Fibroblast of peridontal ligament (primary cell): Measurements from ENCODE around the gene ITGAV.

ENCODE experiments used
- DNase-seq: peaks from one replicate; pipeline ENCODE4 v3.0.0-alpha.2; 2010; ENCODE audit errors: extremely low read depth

ITGAV gene

GRCh38 chr2:186612026-186612425 lies 22.2 kb downstream of the ITGAV start:
- DNase-seq, result no peak

GRCh38 chr2:186612555-186613440 lies 22.9 kb downstream of the ITGAV start:
- DNase-seq, result no peak

- DNase-seq, result no peak
Measured at GRCh38 chr2:186614373-186614772, 24.5 kb downstream of the ITGAV start.

GRCh38 chr2:186617148-186617547 lies 27.3 kb downstream of the ITGAV start:
- no peak for DNase-seq

- DNase-seq, result no peak
Measured at GRCh38 chr2:186617771-186618170, 27.9 kb downstream of the ITGAV start.

- DNase-seq, result no peak
Measured at GRCh38 chr2:186618696-186619095, 28.8 kb downstream of the ITGAV start.

GRCh38 chr2:186623084-186623483 lies 33.2 kb downstream of the ITGAV start:
- DNase-seq, result no peak

GRCh38 chr2:186624276-186624675 lies 34.4 kb downstream of the ITGAV start:
- no peak for DNase-seq

GRCh38 chr2:186629250-186629996 lies 39.6 kb downstream of the ITGAV start:
- DNase-seq, result peak; percentile 28

- DNase-seq, result no peak
Measured at GRCh38 chr2:186632417-186632816, 42.6 kb downstream of the ITGAV start.

GRCh38 chr2:186634701-186635100 lies 44.8 kb downstream of the ITGAV start:
- DNase-seq, result no peak

- no peak for DNase-seq
Measured at GRCh38 chr2:186636800-186637496, 47.1 kb downstream of the ITGAV start.

- DNase-seq, result no peak
Measured at GRCh38 chr2:186637497-186637800, 47.6 kb downstream of the ITGAV start.

- DNase-seq, result no peak
Measured at GRCh38 chr2:186639939-186640338, 50.1 kb downstream of the ITGAV start.

GRCh38 chr2:186641132-186641806 lies 51.4 kb downstream of the ITGAV start:
- no peak for DNase-seq

GRCh38 chr2:186641807-186642321 lies 52.0 kb downstream of the ITGAV start:
- peak; percentile 84 for DNase-seq

GRCh38 chr2:186644791-186645190 lies 54.9 kb downstream of the ITGAV start:
- no peak for DNase-seq

- peak; percentile 59 for DNase-seq
Measured at GRCh38 chr2:186645999-186646398, 56.1 kb downstream of the ITGAV start.

GRCh38 chr2:186648130-186648529 lies 58.3 kb downstream of the ITGAV start:
- DNase-seq, result no peak

- DNase-seq, result peak; percentile 75
Measured at GRCh38 chr2:186653511-186653910, 63.7 kb downstream of the ITGAV start.

- no peak for DNase-seq
Measured at GRCh38 chr2:186659383-186659782, 69.5 kb downstream of the ITGAV start.
